GM12878 (cell line): Measurements from ENCODE around the gene YBX3. TPM values are rescaled to one million over a fixed set of nuclear protein-coding genes. Genes with fewer than 3 reads are reported as not detected.

Experiments
- ATAC-seq: fragments of 200-7000 bp; cut with Tn5 transposase; 3 replicates; pipeline ENCODE4 v1.9.1; 2020; ENCODE audit warnings: mild to moderate bottlenecking, moderate library complexity
- BruUV-seq: library from RNA; stranded (reverse); fragments of 400-500 nt; replicated peaks from 2 replicates; lab custom pipeline; 2021; lab: Mats Ljungman, UMichigan
- CTCF ChIA-PET: fragments of 300-600 bp; sonication (Branson Sonifier 250); formaldehyde crosslinking; extraction: SDS; loops from one replicate; lab custom pipeline; 2021; ENCODE audit warnings: inconsistent platforms; lab: Yijun Ruan, JAX
- POLR2A ChIA-PET: fragments of 350-600 bp; formaldehyde crosslinking; extraction: SDS; loops from one replicate; lab custom pipeline; 2021; ENCODE audit warnings: inconsistent platforms; lab: Charles Lee
- RAD21 ChIA-PET: fragments of 300-600 bp; sonication (Branson Sonifier 250); formaldehyde crosslinking; loops from one replicate; lab custom pipeline; 2023; ENCODE audit warnings: antibody characterized with exemption; ENCODE audit not compliant: unreplicated experiment; lab: Charles Lee
- SMC1A ChIA-PET: fragments of 300-600 bp; sonication (Branson Sonifier 250); formaldehyde crosslinking; loops from one replicate; lab custom pipeline; 2023; ENCODE audit not compliant: unreplicated experiment, uncharacterized antibody; lab: Charles Lee
- DNase-seq: peaks from one replicate; pipeline ENCODE4 v3.0.0-alpha.2; 2011; ENCODE audit warnings: low read depth, low spot score
- FAIRE-seq: peaks from 3 replicates; lab custom pipeline; 2011; peaks lifted over from hg19 to GRCh38; lab: Jason Lieb, UNC
- H2AFZ ChIP-seq: 2 replicates; pipeline ENCODE4 v1.6.0; 2011; ENCODE audit warnings: low read depth, low read length, control low read depth; ENCODE audit not compliant: control insufficient read depth
- H3K27ac ChIP-seq: 2 replicates; pipeline ENCODE4 v1.5.1; 2011; ENCODE audit warnings: control low read depth; ENCODE audit not compliant: control insufficient read depth, insufficient read depth
- H3K27me3 ChIP-seq, 2 experiments: replicated peaks in 1 of 2; 2 replicates each; pipeline versions ENCODE4 v1.6.0 to v1.6.1; 2011; ENCODE audit warnings: low read length in 1 of 2; ENCODE audit not compliant: control insufficient read depth in 2 of 2, insufficient read depth in 2 of 2
- H3K36me3 ChIP-seq, 2 experiments: 2 replicates each; pipeline ENCODE4 v1.5.1; 2011; ENCODE audit warnings: low read length in 1 of 2; ENCODE audit not compliant: control insufficient read depth in 2 of 2, insufficient read depth in 2 of 2
- H3K4me1 ChIP-seq: 2 replicates; pipeline ENCODE4 v1.6.1; 2011; ENCODE audit warnings: mild to moderate bottlenecking, low read length, moderate library complexity, mixed read lengths; ENCODE audit not compliant: control insufficient read depth, insufficient read depth
- H3K4me2 ChIP-seq: 2 replicates; pipeline ENCODE4 v1.6.0; 2011; ENCODE audit warnings: control low read depth; ENCODE audit not compliant: control insufficient read depth, insufficient read depth
- H3K4me3 ChIP-seq: fragments of 200-600 bp; sonication (generic); 2 replicates; pipeline ENCODE4 v1.5.1; 2016
- H3K79me2 ChIP-seq: 2 replicates; pipeline ENCODE4 v1.6.0; 2011; ENCODE audit warnings: low read length; ENCODE audit not compliant: control insufficient read depth, insufficient read depth
- H3K9ac ChIP-seq: 2 replicates; pipeline ENCODE4 v1.8.0; 2011; ENCODE audit warnings: low read length, control low read depth, mixed read lengths; ENCODE audit not compliant: control insufficient read depth, insufficient read depth
- H3K9me3 ChIP-seq: replicated peaks from 3 replicates; pipeline ENCODE4 v1.5.1; 2011; ENCODE audit warnings: mild to moderate bottlenecking, low read length; ENCODE audit not compliant: control insufficient read depth, insufficient read depth
- H4K20me1 ChIP-seq: 2 replicates; pipeline ENCODE4 v1.6.0; 2011; ENCODE audit not compliant: control insufficient read depth, insufficient read depth
- CBX5 ChIP-seq: sonication (generic); IDR thresholded peaks from 2 replicates; pipeline ENCODE4 v1.6.1; 2016; ENCODE audit warnings: low read depth, moderate library complexity, mild to moderate bottlenecking, inconsistent platforms
- FOS ChIP-seq: IDR thresholded peaks from 3 replicates; pipeline ENCODE4 v1.6.1; 2011; ENCODE audit warnings: borderline replicate concordance; ENCODE audit not compliant: insufficient read length; ENCODE audit errors: extremely low read depth
- HDAC2 ChIP-seq: fragments of 200-600 bp; sonication (generic); IDR thresholded peaks from 2 replicates; pipeline ENCODE4 v1.6.1; 2017
- LARP7 ChIP-seq: fragments of 450-650 bp; IDR thresholded peaks from 2 replicates; pipeline ENCODE4 v1.6.1; 2017; ENCODE audit warnings: mild to moderate bottlenecking
- MTA3 ChIP-seq: IDR thresholded peaks from 2 replicates; pipeline ENCODE4 v1.6.1; 2012; ENCODE audit warnings: low read length, inconsistent platforms, borderline replicate concordance
- NFYB ChIP-seq: IDR thresholded peaks from 2 replicates; pipeline ENCODE4 v1.6.1; 2011; ENCODE audit warnings: low read depth, mild to moderate bottlenecking, low read length, improper control_type of control experiment, moderate library complexity; ENCODE audit not compliant: insufficient read depth
- NR2C1 ChIP-seq: fragments of 450-650 bp; IDR thresholded peaks from 2 replicates; pipeline ENCODE4 v1.6.1; 2017; ENCODE audit warnings: antibody characterized with exemption, mild to moderate bottlenecking, moderate library complexity
- RAD51 ChIP-seq: fragments of 450-650 bp; IDR thresholded peaks from 2 replicates; pipeline ENCODE4 v1.6.1; 2016; ENCODE audit warnings: moderate library complexity, mild to moderate bottlenecking, inconsistent platforms
- RCOR1 ChIP-seq: conservative IDR thresholded peaks from 2 replicates; pipeline ENCODE4 v1.6.1; 2012; ENCODE audit warnings: low read depth, low read length, improper control_type of control experiment
- SP1 ChIP-seq: IDR thresholded peaks from one replicate; pipeline ENCODE4 v1.6.1; 2011; ENCODE audit warnings: low read depth, low read length
- TBL1XR1 ChIP-seq: IDR thresholded peaks from 2 replicates; pipeline ENCODE4 v1.6.1; 2012; ENCODE audit warnings: low read depth, low read length, improper control_type of control experiment
- WGBS: methylation state at CpG from one replicate; pipeline ENCODE4 v1.1.6; 2016; ENCODE audit warnings: low lambda C conversion rate; ENCODE audit not compliant: insufficient replicate concordance, insufficient coverage; ENCODE audit errors: missing lambda C conversion rate; 5-methylcytosine and 5-hydroxymethylcytosine counted together
- in situ Hi-C: fragments of 300-500 bp; cut with MboI; formaldehyde crosslinking; loops from 9 replicates; pipeline ENCODE4 v1.14.3; 2018; ENCODE audit warnings: mixed read lengths
- intact Hi-C: fragments of 100-400 bp; cut with micrococcal nuclease; formaldehyde crosslinking; loops from one replicate; pipeline ENCODE4 v1.14.2; 2022; ENCODE audit not compliant: unreplicated experiment
- polyA plus RNA-seq, 11 experiments: library from polyadenylated mRNA; depleted of rRNA in 4 of 11; unstranded in 6 of 11; stranded (reverse) in 5 of 11; fragments of >200 nt; fragmentation: Nextera tagmentation in 4 of 11; fragmentation: Illumina TruSeq in 1 of 11; extraction: Ambion mirVana in 4 of 11; extraction: Trizol in 1 of 11; gene quantifications; 1 replicate in 1 of 11; 2 replicates in 10 of 11; pipeline versions ENCODE4 v1.2.1 to v1.2.3, GENCODE V29; 2011 to 2016; ENCODE audit warnings: inconsistent platforms in 2 of 11, missing spikeins in 2 of 11, low read depth in 1 of 11
- total RNA-seq, 4 experiments: library from RNA; depleted of rRNA in 3 of 4; stranded (reverse); fragments of >200 nt in 3 of 4; fragmentation: Illumina TruSeq in 1 of 4; extraction: Trizol in 1 of 4; gene quantifications; 2 replicates each; pipeline versions ENCODE4 v1.2.1 to v1.2.3, GENCODE V29; 2013 to 2021
- TF ChIP-seq, protein P1 (sequence below): fragments of 150-350 bp; IDR thresholded peaks from 2 replicates; pipeline ENCODE4 v1.6.1; 2016; ENCODE audit warnings: low read depth, low read length
- TF ChIP-seq, protein P2 (sequence below): IDR thresholded peaks from 2 replicates; pipeline ENCODE4 v1.6.1; 2012; ENCODE audit warnings: improper control_type of control experiment, low read depth, low read length; ENCODE audit not compliant: insufficient replicate concordance

Gene YBX3
- total and polyA plus RNA-seq, 10 of the 15 experiments (the other 5 are each of a cell fraction or from before 2014, with no cell fraction given): 25.9 to 221 (median 111) TPM

DNA sequence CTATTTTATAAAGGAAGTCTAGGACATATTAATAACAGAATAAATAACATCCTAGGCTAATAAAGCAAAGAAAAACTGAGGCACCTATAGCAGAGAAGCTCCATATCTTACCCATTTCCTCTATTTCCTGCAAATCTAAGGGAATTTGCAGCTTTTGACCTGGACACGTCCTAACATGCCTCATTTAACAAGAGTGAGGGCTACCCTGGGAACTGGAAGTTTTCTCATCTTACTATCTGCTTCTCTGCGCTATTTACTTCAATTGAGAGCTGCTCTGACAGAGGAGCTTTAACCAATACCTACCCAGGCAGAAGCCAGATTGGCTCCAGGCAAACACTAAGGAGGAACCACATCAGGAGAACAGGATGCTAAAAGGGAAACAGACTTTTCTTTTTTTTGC, 5.7 kb downstream of the YBX3 start (continued):
- TF ChIP-seq, protein P1, sequence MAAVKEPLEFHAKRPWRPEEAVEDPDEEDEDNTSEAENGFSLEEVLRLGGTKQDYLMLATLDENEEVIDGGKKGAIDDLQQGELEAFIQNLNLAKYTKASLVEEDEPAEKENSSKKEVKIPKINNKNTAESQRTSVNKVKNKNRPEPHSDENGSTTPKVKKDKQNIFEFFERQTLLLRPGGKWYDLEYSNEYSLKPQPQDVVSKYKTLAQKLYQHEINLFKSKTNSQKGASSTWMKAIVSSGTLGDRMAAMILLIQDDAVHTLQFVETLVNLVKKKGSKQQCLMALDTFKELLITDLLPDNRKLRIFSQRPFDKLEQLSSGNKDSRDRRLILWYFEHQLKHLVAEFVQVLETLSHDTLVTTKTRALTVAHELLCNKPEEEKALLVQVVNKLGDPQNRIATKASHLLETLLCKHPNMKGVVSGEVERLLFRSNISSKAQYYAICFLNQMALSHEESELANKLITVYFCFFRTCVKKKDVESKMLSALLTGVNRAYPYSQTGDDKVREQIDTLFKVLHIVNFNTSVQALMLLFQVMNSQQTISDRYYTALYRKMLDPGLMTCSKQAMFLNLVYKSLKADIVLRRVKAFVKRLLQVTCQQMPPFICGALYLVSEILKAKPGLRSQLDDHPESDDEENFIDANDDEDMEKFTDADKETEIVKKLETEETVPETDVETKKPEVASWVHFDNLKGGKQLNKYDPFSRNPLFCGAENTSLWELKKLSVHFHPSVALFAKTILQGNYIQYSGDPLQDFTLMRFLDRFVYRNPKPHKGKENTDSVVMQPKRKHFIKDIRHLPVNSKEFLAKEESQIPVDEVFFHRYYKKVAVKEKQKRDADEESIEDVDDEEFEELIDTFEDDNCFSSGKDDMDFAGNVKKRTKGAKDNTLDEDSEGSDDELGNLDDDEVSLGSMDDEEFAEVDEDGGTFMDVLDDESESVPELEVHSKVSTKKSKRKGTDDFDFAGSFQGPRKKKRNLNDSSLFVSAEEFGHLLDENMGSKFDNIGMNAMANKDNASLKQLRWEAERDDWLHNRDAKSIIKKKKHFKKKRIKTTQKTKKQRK: no peak
- TF ChIP-seq MTA3: no peak
- TF ChIP-seq RAD51: no peak
- no peak for TF ChIP-seq NR2C1
- TF ChIP-seq SP1: no peak

DNA sequence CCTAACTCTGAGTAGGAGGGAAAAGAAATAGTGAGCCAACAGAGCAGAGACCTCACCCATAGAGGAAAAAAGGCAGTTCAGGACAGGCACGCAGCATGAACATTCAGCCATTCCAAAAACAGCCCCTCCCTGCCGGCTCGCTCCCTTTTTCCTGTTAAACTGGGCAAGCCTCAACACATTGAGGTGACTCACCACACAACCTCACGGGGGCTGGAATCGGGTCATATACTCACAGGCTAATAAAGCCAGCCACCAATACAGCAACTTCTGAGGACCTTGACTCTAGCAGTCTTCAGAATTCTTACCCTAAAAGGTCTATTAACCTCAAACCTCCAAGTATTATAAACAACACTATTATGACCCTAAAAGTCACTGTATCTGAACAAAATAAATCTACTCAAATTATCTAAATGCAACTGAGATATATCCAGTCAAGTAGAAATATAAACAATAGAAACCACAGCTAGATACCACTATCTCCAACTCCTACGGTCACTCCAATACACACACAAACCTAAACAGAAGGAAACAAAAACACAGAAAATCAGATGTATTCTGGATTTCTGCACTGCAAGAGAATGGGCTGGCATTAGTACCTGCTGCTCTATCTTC, 6.3 kb downstream of the YBX3 start:
- H3K4me1 ChIP-seq: no peaks in the 10 kb centered on the region
- no peaks in the 10 kb centered on the region for H3K27me3 ChIP-seq
- intact Hi-C loops: no loop called here
- no peaks in the 10 kb centered on the region for H4K20me1 ChIP-seq
- in situ Hi-C loops: no loop called here
- no peak overlapping the region for H3K4me2 ChIP-seq
- BruUV-seq: no TSS peak
- DNase-seq (no peak), FAIRE-seq (no peak), ATAC-seq (no peak)
- H3K79me2 ChIP-seq: peaks cover 48% of the 10 kb centered on the region
- H3K27ac ChIP-seq: no peak overlapping the region
- WGBS: 76% methylated on average over 6 of the region's 6 CpGs
- SMC1A ChIA-PET: interaction anchor here (1.0 to 4.8 kb wide), 2 partner anchors 16 to 33 kb away, joined by 3 to 35 read pairs; no protein-coding TSS in a partner anchor
- H3K4me3 ChIP-seq: no peak overlapping the region
- no peak overlapping the region for H2AFZ ChIP-seq
- CTCF ChIA-PET: interaction anchor here (1.2 kb wide), 1 partner anchor 15 kb away, joined by 3 read pairs; no protein-coding TSS in a partner anchor
- peaks cover 0 to 24% of the 10 kb centered on the region in 2 experiments; a peak in 3 of 4 replicates for H3K36me3 ChIP-seq
- H3K9me3 ChIP-seq: no peaks in the 10 kb centered on the region
- RAD21 ChIA-PET: no interaction called here
- POLR2A ChIA-PET: interaction anchor here (2.0 kb wide), 1 partner anchor 33 kb away, joined by 7 read pairs; no protein-coding TSS in a partner anchor
- H3K9ac ChIP-seq: no peak overlapping the region
- TF ChIP-seq TBL1XR1: no peak
- no peak for TF ChIP-seq CBX5
- TF ChIP-seq RCOR1: no peak
- TF ChIP-seq, protein P2, sequence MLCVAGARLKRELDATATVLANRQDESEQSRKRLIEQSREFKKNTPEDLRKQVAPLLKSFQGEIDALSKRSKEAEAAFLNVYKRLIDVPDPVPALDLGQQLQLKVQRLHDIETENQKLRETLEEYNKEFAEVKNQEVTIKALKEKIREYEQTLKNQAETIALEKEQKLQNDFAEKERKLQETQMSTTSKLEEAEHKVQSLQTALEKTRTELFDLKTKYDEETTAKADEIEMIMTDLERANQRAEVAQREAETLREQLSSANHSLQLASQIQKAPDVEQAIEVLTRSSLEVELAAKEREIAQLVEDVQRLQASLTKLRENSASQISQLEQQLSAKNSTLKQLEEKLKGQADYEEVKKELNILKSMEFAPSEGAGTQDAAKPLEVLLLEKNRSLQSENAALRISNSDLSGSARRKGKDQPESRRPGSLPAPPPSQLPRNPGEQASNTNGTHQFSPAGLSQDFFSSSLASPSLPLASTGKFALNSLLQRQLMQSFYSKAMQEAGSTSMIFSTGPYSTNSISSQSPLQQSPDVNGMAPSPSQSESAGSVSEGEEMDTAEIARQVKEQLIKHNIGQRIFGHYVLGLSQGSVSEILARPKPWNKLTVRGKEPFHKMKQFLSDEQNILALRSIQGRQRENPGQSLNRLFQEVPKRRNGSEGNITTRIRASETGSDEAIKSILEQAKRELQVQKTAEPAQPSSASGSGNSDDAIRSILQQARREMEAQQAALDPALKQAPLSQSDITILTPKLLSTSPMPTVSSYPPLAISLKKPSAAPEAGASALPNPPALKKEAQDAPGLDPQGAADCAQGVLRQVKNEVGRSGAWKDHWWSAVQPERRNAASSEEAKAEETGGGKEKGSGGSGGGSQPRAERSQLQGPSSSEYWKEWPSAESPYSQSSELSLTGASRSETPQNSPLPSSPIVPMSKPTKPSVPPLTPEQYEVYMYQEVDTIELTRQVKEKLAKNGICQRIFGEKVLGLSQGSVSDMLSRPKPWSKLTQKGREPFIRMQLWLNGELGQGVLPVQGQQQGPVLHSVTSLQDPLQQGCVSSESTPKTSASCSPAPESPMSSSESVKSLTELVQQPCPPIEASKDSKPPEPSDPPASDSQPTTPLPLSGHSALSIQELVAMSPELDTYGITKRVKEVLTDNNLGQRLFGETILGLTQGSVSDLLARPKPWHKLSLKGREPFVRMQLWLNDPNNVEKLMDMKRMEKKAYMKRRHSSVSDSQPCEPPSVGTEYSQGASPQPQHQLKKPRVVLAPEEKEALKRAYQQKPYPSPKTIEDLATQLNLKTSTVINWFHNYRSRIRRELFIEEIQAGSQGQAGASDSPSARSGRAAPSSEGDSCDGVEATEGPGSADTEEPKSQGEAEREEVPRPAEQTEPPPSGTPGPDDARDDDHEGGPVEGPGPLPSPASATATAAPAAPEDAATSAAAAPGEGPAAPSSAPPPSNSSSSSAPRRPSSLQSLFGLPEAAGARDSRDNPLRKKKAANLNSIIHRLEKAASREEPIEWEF: no peak
- no peak for TF ChIP-seq SP1
- no peak for TF ChIP-seq HDAC2
- TF ChIP-seq NFYB: no peak
- TF ChIP-seq FOS: no peak
- TF ChIP-seq LARP7: no peak
